HG03575 (cell line): ENCODE measurements around the gene ZBTB20.

Experiments
- ATAC-seq: cut with Tn5 transposase; IDR thresholded peaks from one replicate; pipeline ENCODE4 v1.9.1; 2021; ENCODE audit not compliant: unreplicated experiment, insufficient number of reproducible peaks, low FRiP score; ENCODE audit errors: extremely low read depth

ZBTB20 gene

GRCh38 chr3:114405202-114405990, 741.7 kb downstream of the ZBTB20 start:
- peak; percentile 71 for ATAC-seq

- no peak for ATAC-seq
Measured at GRCh38 chr3:114404590-114404989, 742.5 kb downstream of the ZBTB20 start.

- ATAC-seq: no peak
Measured at GRCh38 chr3:114402838-114403237, 744.2 kb downstream of the ZBTB20 start.

GRCh38 chr3:114401346-114401745, 745.7 kb downstream of the ZBTB20 start:
- no peak for ATAC-seq

GRCh38 chr3:114400371-114400770, 746.7 kb downstream of the ZBTB20 start:
- no peak for ATAC-seq

GRCh38 chr3:114394551-114394950, 752.5 kb downstream of the ZBTB20 start:
- no peak for ATAC-seq

- no peak for ATAC-seq
Measured at GRCh38 chr3:114393367-114394072, 753.6 kb downstream of the ZBTB20 start.

GRCh38 chr3:114392831-114393230, 754.3 kb downstream of the ZBTB20 start:
- ATAC-seq: no peak

GRCh38 chr3:114389156-114389555, 757.9 kb downstream of the ZBTB20 start:
- no peak for ATAC-seq

- no peak for ATAC-seq
Measured at GRCh38 chr3:114384558-114384903, 762.6 kb downstream of the ZBTB20 start.

- no peak for ATAC-seq
Measured at GRCh38 chr3:114383875-114384557, 763.1 kb downstream of the ZBTB20 start.

GRCh38 chr3:114380233-114380651, 766.8 kb downstream of the ZBTB20 start:
- ATAC-seq: no peak

GRCh38 chr3:114379266-114379665, 767.8 kb downstream of the ZBTB20 start:
- ATAC-seq: no peak

- ATAC-seq: no peak
Measured at GRCh38 chr3:114378760-114379159, 768.3 kb downstream of the ZBTB20 start.

GRCh38 chr3:114377426-114377825, 769.7 kb downstream of the ZBTB20 start:
- ATAC-seq: no peak

- ATAC-seq: no peak
Measured at GRCh38 chr3:114376516-114377185, 770.4 kb downstream of the ZBTB20 start.

GRCh38 chr3:114375608-114376421, 771.3 kb downstream of the ZBTB20 start:
- ATAC-seq: no peak

GRCh38 chr3:114374433-114374990, 772.6 kb downstream of the ZBTB20 start:
- no peak for ATAC-seq
